NCI-H748 (cell line): ENCODE measurements around the gene DCLRE1B.
A peak's percentile ranks its signal among the peaks of the same experiment; 100 is the strongest.

ENCODE experiments used
- DNase-seq: peaks from one replicate; lab custom pipeline; 2025; ENCODE audit not compliant: unreplicated experiment; lab: John Stamatoyannopoulos, UW

DCLRE1B gene

GRCh38 chr1:113922957-113923356, 17.8 kb downstream of the DCLRE1B start:
- no peak for DNase-seq

DNA sequence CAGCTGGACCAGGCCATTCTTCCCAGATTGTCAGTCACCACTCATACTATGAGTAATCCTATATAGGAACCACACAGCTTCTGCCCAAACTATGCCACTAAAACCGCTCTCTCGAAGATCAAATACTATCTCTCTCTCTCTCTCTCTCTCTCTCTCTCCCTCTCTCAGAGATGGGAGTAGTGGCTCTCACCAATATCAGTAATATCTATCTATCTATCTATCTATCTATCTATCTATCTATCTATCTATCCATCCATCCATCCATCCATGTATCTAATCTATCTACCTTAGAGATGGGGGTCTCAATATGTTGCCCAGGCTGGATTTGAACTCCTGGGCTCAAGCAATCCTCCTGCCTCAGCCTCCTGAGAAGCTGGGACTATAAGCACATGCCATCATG, 19.3 kb downstream of the DCLRE1B start:
- no peak for DNase-seq

- no peak for DNase-seq
Measured at GRCh38 chr1:113928187-113928930, 23.2 kb downstream of the DCLRE1B start.

GRCh38 chr1:113928941-113929749, 24.0 kb downstream of the DCLRE1B start, which contains the start of gene HIPK1:
Gene HIPK1 (plus strand): TSS chr1:113929324.
- DNase-seq = peak; percentile 94

DNA sequence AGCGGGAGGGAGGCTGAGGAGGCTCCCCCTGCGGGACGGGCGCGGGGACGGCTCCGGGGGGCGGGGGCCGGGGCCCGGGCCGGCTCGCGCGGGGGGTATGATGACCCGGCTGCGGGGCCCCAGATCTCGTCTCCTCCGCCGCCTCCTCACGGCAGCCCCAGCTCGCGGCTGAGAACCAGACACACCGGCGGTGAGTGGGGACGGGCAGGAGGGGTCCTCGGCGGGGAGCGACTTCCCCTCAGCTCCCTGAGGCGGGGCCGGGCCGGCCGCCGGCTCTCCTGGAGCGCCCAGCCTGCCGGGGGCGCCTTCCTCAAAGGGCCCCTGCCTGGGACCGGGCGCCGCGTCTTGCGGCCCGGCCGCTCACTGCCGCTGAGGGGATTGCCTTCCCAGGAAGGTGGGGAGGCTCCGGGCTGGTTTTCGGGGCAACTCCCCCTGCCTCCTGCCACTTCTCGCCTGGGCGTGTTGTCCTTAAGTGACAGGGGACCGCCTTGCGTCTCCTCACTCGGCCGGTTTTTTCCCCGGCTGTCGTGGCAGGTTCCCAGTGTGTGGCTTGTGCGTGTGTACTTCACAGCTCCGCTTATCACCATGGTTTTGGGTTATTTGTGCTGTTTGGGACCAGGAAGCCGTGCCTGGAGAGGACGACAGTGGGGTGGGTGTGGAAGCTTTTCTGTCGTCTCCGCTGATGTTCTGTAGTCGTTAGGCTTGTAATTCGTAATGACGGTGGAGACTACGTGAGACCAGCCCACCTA, 24.8 kb downstream of the DCLRE1B start:
- DNase-seq = peak; percentile 65

GRCh38 chr1:113930499-113931161, 25.5 kb downstream of the DCLRE1B start:
- DNase-seq = peak; percentile 31

GRCh38 chr1:113931451-113931851, 26.3 kb downstream of the DCLRE1B start:
- DNase-seq = no peak

DNA sequence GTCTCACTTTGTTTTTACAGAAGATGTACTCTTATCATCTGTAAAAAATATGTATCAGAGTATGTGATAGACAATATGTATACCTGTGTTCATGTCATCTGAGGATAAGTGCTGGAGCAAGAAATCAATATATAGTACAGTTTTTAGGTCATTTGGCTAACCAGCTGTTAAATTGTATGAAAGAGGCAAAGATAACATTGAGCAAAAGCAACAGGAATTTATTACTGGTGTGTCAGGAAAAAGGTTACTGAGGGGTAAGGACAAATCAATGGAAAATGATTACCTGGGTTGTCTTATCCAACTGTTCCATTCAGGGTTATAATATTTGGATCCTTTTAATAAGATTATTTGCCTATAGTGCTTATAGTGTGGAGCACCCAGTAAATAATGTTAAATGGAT, 28.9 kb downstream of the DCLRE1B start:
- DNase-seq = no peak

GRCh38 chr1:113934511-113935055, 29.5 kb downstream of the DCLRE1B start:
- DNase-seq = no peak

DNA sequence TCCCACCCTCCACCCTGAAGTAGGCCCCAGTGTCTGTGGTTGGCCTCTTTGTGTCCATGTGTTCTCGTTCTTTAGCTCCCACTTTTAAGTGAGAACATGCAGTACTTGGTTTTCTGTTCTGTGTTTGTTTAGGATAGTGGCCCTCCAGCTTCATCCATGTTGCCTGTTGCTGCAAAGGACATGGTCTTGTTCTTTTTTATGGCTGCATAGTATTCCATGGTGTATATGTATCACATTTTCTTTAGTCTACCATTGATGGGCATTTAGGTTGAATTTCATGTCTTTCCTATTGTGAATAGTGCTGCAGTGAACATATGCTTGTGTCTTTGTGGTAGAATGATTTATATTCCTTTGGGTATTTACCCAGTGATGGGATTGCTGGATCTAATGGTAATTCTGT, 30.1 kb downstream of the DCLRE1B start:
- no peak for DNase-seq

DNA sequence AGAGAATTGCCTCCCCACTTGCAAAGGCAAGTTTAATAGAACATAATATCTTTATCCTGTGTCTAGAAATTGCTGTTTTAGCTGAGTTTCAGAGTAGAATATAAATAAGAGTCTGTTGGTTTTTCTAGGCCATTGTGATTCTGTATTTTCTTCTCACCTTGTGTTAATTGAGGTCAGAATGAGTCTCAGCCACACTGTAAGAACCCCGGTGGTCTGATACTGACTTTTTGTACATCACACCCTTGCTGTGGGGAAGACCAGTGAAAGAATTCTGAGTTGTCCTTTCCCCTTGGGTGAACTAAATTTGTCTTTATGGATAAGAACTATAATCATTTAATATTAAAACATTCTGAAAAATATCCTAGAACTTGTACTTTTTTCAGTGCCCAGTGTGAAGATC, 30.8 kb downstream of the DCLRE1B start:
- DNase-seq = no peak

- DNase-seq = no peak
Measured at GRCh38 chr1:113937146-113937545, 32.0 kb downstream of the DCLRE1B start.

GRCh38 chr1:113938192-113938591, 33.1 kb downstream of the DCLRE1B start:
- DNase-seq = no peak

DNA sequence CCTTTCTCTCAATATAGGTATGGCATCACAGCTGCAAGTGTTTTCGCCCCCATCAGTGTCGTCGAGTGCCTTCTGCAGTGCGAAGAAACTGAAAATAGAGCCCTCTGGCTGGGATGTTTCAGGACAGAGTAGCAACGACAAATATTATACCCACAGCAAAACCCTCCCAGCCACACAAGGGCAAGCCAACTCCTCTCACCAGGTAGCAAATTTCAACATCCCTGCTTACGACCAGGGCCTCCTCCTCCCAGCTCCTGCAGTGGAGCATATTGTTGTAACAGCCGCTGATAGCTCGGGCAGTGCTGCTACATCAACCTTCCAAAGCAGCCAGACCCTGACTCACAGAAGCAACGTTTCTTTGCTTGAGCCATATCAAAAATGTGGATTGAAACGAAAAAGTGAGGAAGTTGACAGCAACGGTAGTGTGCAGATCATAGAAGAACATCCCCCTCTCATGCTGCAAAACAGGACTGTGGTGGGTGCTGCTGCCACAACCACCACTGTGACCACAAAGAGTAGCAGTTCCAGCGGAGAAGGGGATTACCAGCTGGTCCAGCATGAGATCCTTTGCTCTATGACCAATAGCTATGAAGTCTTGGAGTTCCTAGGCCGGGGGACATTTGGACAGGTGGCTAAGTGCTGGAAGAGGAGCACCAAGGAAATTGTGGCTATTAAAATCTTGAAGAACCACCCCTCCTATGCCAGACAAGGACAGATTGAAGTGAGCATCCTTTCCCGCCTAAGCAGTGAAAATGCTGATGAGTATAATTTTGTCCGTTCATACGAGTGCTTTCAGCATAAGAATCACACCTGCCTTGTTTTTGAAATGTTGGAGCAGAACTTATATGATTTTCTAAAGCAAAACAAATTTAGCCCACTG, 35.5 kb downstream of the DCLRE1B start:
- no peak for DNase-seq

DNA sequence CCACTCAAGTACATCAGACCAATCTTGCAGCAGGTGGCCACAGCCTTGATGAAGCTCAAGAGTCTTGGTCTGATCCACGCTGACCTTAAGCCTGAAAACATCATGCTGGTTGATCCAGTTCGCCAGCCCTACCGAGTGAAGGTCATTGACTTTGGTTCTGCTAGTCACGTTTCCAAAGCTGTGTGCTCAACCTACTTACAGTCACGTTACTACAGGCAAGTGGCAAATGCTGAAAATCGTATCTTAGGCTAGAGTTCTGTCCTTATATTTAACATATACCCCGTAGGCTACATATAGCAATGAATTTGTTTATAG, 36.1 kb downstream of the DCLRE1B start:
- no peak for DNase-seq

DNA sequence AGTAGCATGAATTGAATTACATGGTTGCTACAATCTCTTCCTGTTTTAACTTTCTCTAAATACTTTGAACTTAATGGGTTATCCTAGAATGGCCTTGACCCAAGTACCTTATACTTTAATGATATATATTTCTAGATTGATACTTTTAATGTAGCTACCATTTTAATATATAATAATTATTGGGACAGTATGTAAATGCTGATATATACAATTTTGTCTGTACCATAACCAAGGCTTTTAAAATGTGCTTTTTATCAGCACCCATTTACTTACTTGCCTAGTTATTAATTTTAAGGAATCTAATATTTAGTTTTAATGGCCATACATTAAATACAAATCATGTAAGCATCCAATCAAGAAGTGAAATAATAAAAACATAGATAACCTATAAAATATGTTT, 37.4 kb downstream of the DCLRE1B start:
- no peak for DNase-seq

DNA sequence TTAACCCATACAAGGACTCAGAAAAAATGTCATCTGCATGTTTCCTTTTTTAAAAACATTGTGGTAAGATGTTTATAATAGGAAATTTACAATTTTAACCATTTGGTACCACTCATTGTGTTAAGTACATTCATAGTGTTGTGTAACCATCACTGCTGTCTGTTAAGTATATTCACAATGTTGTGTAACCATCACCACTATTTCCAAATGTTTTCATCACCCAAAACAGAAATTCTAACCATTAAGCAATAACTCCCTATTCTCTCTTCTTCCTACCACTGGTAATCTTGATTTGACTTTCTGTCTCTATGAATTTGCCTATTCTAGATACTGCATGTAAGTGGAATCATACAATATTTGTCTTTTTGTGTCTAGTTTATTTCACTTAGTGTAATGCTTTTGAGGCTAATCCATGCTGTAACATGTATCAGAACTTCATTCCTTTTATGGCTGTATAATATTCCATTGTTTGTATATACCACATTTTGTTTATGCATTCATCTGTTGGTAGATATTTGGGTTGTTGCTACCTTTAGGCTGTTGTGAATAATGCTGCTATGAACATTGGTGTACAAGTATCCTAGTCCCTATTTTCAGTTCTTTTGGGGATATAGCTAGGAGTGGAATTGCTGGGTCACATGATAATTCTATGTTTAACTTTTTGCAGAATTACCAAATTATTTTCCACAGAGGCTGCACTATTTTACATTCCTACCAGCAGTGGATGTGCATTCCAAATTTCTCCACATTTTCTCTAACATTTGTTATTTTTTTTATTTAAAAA, 38.1 kb downstream of the DCLRE1B start:
- DNase-seq = no peak

GRCh38 chr1:113945329-113945728, 40.2 kb downstream of the DCLRE1B start:
- no peak for DNase-seq

DNA sequence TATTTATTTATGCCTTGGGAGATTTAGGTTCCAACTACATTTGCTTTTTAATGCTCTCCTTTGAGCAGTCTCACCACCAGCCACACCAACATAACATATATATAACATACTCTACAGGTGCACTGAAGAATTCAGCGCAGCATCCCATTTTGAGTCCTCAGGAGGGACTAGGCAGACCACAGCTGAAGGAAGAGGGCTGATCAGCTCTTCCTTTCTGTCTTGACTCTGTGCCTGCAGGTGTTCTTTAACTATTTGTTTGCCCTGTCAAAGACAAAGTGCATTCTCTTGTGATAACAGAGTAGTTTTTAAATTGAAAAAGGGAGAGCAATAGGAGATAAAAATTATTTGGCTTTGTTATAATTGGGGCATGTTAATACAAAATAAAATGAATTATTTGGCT, 41.0 kb downstream of the DCLRE1B start:
- no peak for DNase-seq
